GM13976 (cell line): ENCODE data around the gene BTG2.

ENCODE experiments used
- DNase-seq: peaks from one replicate; pipeline ENCODE4 v3.0.0; 2012; ENCODE audit warnings: low spot score
- in situ Hi-C: fragments of 300-500 bp; cut with MboI; formaldehyde crosslinking; loops from one replicate; pipeline ENCODE4 v1.12.0; 2022; ENCODE audit warnings: low sequenced_read_pairs, mixed read lengths, inconsistent platforms; ENCODE audit not compliant: unreplicated experiment
- TF ChIP-seq, protein P1 (sequence below): IDR thresholded peaks from 2 replicates; pipeline ENCODE4 v1.5.1; 2012; ENCODE audit warnings: borderline replicate concordance, mild to moderate bottlenecking; ENCODE audit not compliant: insufficient read depth; ENCODE audit errors: extremely low read depth, missing control alignments, control extremely low read depth

Gene BTG2

DNA sequence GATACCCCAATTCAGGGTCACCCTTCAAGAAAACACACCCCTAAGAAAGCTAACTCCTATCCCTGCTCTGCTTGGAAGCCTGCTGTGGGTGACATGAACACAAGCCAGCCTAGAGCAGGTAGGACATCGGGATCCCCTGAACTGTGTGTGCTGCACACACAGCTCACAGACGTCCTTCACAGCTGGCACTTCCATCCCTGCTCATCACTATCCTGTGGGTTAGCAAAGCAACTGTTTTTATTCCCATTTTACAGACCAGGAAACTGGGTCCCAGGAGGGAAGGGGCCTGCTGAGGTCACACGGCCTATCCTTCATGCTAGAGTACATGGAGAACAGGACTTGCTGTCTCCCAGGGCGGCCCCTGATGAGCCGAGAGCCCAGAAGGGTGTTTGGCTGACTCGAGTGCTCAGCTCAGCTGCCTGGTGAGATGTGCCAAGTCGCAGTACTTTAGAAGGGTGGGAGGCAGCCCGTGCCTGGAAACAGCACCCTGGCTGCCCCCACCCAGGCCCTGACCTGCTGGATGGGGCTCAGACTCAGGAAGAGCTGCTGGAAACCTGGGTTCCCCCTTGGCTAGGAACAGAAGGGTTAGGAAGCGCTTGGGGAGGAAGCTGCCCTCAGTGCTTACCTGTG is 28.3 kb upstream of the BTG2 start:
- no peak for DNase-seq
- in situ Hi-C loops, result loop anchor here (10.0 kb wide), 1 partner anchor 208 kb away; no protein-coding TSS in a partner anchor
- TF ChIP-seq, protein P1, sequence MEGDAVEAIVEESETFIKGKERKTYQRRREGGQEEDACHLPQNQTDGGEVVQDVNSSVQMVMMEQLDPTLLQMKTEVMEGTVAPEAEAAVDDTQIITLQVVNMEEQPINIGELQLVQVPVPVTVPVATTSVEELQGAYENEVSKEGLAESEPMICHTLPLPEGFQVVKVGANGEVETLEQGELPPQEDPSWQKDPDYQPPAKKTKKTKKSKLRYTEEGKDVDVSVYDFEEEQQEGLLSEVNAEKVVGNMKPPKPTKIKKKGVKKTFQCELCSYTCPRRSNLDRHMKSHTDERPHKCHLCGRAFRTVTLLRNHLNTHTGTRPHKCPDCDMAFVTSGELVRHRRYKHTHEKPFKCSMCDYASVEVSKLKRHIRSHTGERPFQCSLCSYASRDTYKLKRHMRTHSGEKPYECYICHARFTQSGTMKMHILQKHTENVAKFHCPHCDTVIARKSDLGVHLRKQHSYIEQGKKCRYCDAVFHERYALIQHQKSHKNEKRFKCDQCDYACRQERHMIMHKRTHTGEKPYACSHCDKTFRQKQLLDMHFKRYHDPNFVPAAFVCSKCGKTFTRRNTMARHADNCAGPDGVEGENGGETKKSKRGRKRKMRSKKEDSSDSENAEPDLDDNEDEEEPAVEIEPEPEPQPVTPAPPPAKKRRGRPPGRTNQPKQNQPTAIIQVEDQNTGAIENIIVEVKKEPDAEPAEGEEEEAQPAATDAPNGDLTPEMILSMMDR, result no peak

- TF ChIP-seq, protein P1, result no peak
- in situ Hi-C loops, result loop anchor here (10.0 kb wide), 1 partner anchor 207 kb away; no protein-coding TSS in a partner anchor
- DNase-seq, result peak; percentile 49
These were observed 27.0 kb upstream of the BTG2 start for GRCh38 chr1:203278082-203278884.

- TF ChIP-seq, protein P1, result no peak
- in situ Hi-C loops, result loop anchor here (10.0 kb wide), 1 partner anchor 206 kb away; no protein-coding TSS in a partner anchor
These were observed 26.4 kb upstream of the BTG2 start for GRCh38 chr1:203278885-203279406.

GRCh38 chr1:203280061-203280460 is 25.3 kb upstream of the BTG2 start:
- TF ChIP-seq, protein P1, result no peak
- DNase-seq, result no peak
- in situ Hi-C loops, result no loop called here

More at GRCh38 chr1:203278885-203279406, 26.4 kb upstream of the BTG2 start:
- no peak for DNase-seq

GRCh38 chr1:203281033-203281432 is 24.3 kb upstream of the BTG2 start:
- in situ Hi-C loops, result no loop called here
- TF ChIP-seq, protein P1, result no peak
- no peak for DNase-seq

GRCh38 chr1:203281851-203282661 is 23.3 kb upstream of the BTG2 start:
- in situ Hi-C loops, result no loop called here
- no peak for DNase-seq
- TF ChIP-seq, protein P1, result no peak
